IPS DF 6.9 (cell line): ENCODE measurements around the gene SOX18.
"Not testable (repeated sequence)": the region's sequence is repeated elsewhere in the genome, so short reads cannot be mapped to it uniquely, and the experiment has no call there.

Source experiments
- DNase-seq: peaks from one replicate; pipeline ENCODE4 v3.0.0-alpha.2; 2013; ENCODE audit warnings: low read depth, low spot score
- H3K27ac ChIP-seq: one replicate; pipeline ENCODE4 v1.5.1; 2013; ENCODE audit warnings: low read length, control low read depth
- H3K27me3 ChIP-seq: 2 replicates; pipeline ENCODE4 v1.6.1; 2013; ENCODE audit warnings: mild to moderate bottlenecking, low read length; ENCODE audit not compliant: control insufficient read depth, insufficient read depth
- H3K36me3 ChIP-seq: 2 replicates; pipeline ENCODE4 v1.6.1; 2013; ENCODE audit warnings: low read length; ENCODE audit not compliant: control insufficient read depth, insufficient read depth
- H3K4me1 ChIP-seq: 2 replicates; pipeline ENCODE4 v1.6.1; 2013; ENCODE audit warnings: low read length; ENCODE audit not compliant: control insufficient read depth, insufficient read depth
- H3K4me3 ChIP-seq: 2 replicates; pipeline ENCODE4 v1.5.1; 2013; ENCODE audit warnings: mild to moderate bottlenecking, low read length
- H3K9me3 ChIP-seq: 2 replicates; pipeline ENCODE4 v1.6.1; 2013; ENCODE audit warnings: low read length, inconsistent platforms; ENCODE audit not compliant: control insufficient read depth, insufficient read depth
- WGBS: extraction: QIAGEN DNeasy Blood & Tissue Kit; methylation state at CpG from one replicate; pipeline ENCODE4 v1.1.7; 2013; ENCODE audit warnings: mixed read lengths, missing lambda C conversion rate; ENCODE audit not compliant: insufficient read length, insufficient coverage; 5-methylcytosine and 5-hydroxymethylcytosine counted together

SOX18 gene

GRCh38 chr20:64088586-64088985, 39.1 kb upstream of the SOX18 start:
- H3K27me3 ChIP-seq, H3K36me3 ChIP-seq, DNase-seq, H3K9me3 ChIP-seq, H3K4me3 ChIP-seq, H3K27ac ChIP-seq, H3K4me1 ChIP-seq: not testable (repeated sequence)

- not testable (repeated sequence) for H3K4me1 ChIP-seq, H3K36me3 ChIP-seq, H3K27me3 ChIP-seq, DNase-seq, H3K9me3 ChIP-seq, H3K4me3 ChIP-seq, H3K27ac ChIP-seq
- WGBS: no CpG with 5 or more reads among the region's 36 CpGs
Observed at GRCh38 chr20:64087226-64087825, 37.9 kb upstream of the SOX18 start.

GRCh38 chr20:64086801-64087200, 37.4 kb upstream of the SOX18 start:
- WGBS: no CpG with 5 or more reads among the region's 11 CpGs
- Histone ChIP-seq H3K27ac (no peak overlapping the region), H3K4me1 (0 out of 2 replicates have a peak, but pooled peaks cover 2% of the 10 kb centered on the region), H3K9me3 (no peaks in the 10 kb centered on the region), H3K36me3 (no peaks in the 10 kb centered on the region), H3K27me3 (peaks cover 10% of the 10 kb centered on the region; the same call in 1 of the 2 replicates), H3K4me3 (no peak overlapping the region)
- no peak for DNase-seq

- Histone ChIP-seq H3K9me3 (no peaks in the 10 kb centered on the region), H3K4me1 (0 out of 2 replicates have a peak, but pooled peaks cover 2% of the 10 kb centered on the region), H3K36me3 (no peaks in the 10 kb centered on the region), H3K27me3 (peaks cover 10% of the 10 kb centered on the region; the same call in 1 of the 2 replicates), H3K4me3 (peak overlapping the region; percentile 8; the same call in 1 of the 2 replicates), H3K27ac (no peak overlapping the region)
- no CpG with 5 or more reads among the region's 23 CpGs for WGBS
- no peak for DNase-seq
Observed at GRCh38 chr20:64084685-64085152, 35.3 kb upstream of the SOX18 start.

GRCh38 chr20:64083804-64084684, 34.6 kb upstream of the SOX18 start, which contains the start of gene LKAAEAR1:
Gene LKAAEAR1, minus strand, starts transcription at chr20:64084398. Its CDS starts 179 bp downstream, at chr20:64084219.
- peak within 1 kb of the TSS; percentile 35; the same call in 1 of the 2 replicates for H3K4me3 ChIP-seq
- no peaks in the 10 kb centered on the region for H3K9me3 ChIP-seq
- H3K36me3 ChIP-seq: no peaks in the 10 kb centered on the region
- no CpG with 5 or more reads among the region's 86 CpGs for WGBS
- no peak within 1 kb of the TSS for H3K27ac ChIP-seq
- peaks cover 2% of the 10 kb centered on the region; the same call in 1 of the 2 replicates for H3K4me1 ChIP-seq
- H3K27me3 ChIP-seq: peaks cover 10% of the 10 kb centered on the region; the same call in 1 of the 2 replicates
- DNase-seq: no peak

GRCh38 chr20:64083378-64083803, 34.0 kb upstream of the SOX18 start:
- Histone ChIP-seq H3K4me3 (peak overlapping the region; percentile 35; the same call in 1 of the 2 replicates), H3K4me1 (peaks cover 3% of the 10 kb centered on the region; the same call in 1 of the 2 replicates), H3K36me3 (no peaks in the 10 kb centered on the region), H3K9me3 (no peaks in the 10 kb centered on the region), H3K27me3 (peaks cover 10% of the 10 kb centered on the region; the same call in 1 of the 2 replicates), H3K27ac (no peak overlapping the region)
- WGBS: no CpG with 5 or more reads among the region's 52 CpGs
- no peak for DNase-seq

GRCh38 chr20:64082820-64083377, 33.5 kb upstream of the SOX18 start:
- Histone ChIP-seq H3K4me3 (peak overlapping the region; percentile 35; the same call in 1 of the 2 replicates), H3K36me3 (no peaks in the 10 kb centered on the region), H3K27ac (no peak overlapping the region), H3K9me3 (no peaks in the 10 kb centered on the region), H3K27me3 (peaks cover 10% of the 10 kb centered on the region; the same call in 1 of the 2 replicates), H3K4me1 (peaks cover 5% of the 10 kb centered on the region; the same call in 1 of the 2 replicates)
- no peak for DNase-seq
- WGBS: no CpG with 5 or more reads among the region's 13 CpGs

GRCh38 chr20:64082126-64082731, 32.8 kb upstream of the SOX18 start:
- no CpG with 5 or more reads among the region's 13 CpGs for WGBS
- Histone ChIP-seq H3K36me3 (no peaks in the 10 kb centered on the region), H3K27ac (no peak overlapping the region), H3K4me1 (peaks cover 5% of the 10 kb centered on the region; the same call in 1 of the 2 replicates), H3K4me3 (no peak overlapping the region), H3K9me3 (no peaks in the 10 kb centered on the region), H3K27me3 (peaks cover 10% of the 10 kb centered on the region; the same call in 1 of the 2 replicates)
- no peak for DNase-seq

- H3K27me3 ChIP-seq: peaks cover 10% of the 10 kb centered on the region; the same call in 1 of the 2 replicates
- H3K4me1 ChIP-seq: peaks cover 5% of the 10 kb centered on the region; the same call in 1 of the 2 replicates
- no peaks in the 10 kb centered on the region for H3K36me3 ChIP-seq
- H3K9me3 ChIP-seq: no peaks in the 10 kb centered on the region
- H3K27ac ChIP-seq: no peak overlapping the region
- DNase-seq: no peak
- no peak overlapping the region for H3K4me3 ChIP-seq
- WGBS: no CpG with 5 or more reads among the region's 6 CpGs
Observed at GRCh38 chr20:64081624-64081964, 32.2 kb upstream of the SOX18 start.
